Measurements from ENCODE around the gene STK32A. TPM values are rescaled to one million over a fixed set of nuclear protein-coding genes. Genes with fewer than 3 reads are reported as not detected.

STK32A gene
- total RNA-seq, 2 experiments from 2014 or later = not detected

- Histone ChIP-seq H3K36me3 (ENCODE audit: insufficient read depth, low read length) (no peaks in the 10 kb centered on the region), H3K27ac (ENCODE audit: low read depth in 1 of 2, low read length in 2 of 2) (no peak overlapping the region), H3K4me1 (ENCODE audit: insufficient read depth, low read length) (no peaks in the 10 kb centered on the region), H3K27me3 (ENCODE audit: control insufficient read depth in 1 of 2, insufficient read depth in 2 of 2, low read length in 2 of 2) (no peaks in the 10 kb centered on the region), H3K4me3 (ENCODE audit: low read length) (no peak overlapping the region), H3K9me3 (ENCODE audit: control insufficient read depth in 1 of 2, insufficient read depth in 1 of 2, low read length in 2 of 2) (no peaks in the 10 kb centered on the region)
- Mint-ChIP-seq H3K36me3 (ENCODE audit: low read depth) (no peaks in the 10 kb centered on the region), H3K9me3 (no peaks in the 10 kb centered on the region), H3K4me3 (no peak overlapping the region), H3K27me3 (peaks cover 27% of the 10 kb centered on the region), H3K27ac (no peak overlapping the region), H3K4me1 (ENCODE audit: low read depth) (no peaks in the 10 kb centered on the region)
- intact Hi-C loops (cut with DNase I, micrococcal nuclease) = no loop called here
- DNase-seq = no peak
- POLR2A ChIA-PET = no interaction called here
- no peak for TF ChIP-seq CTCF (IDR thresholded peaks at IDR 0.05)
- ATAC-seq (ENCODE audit: poor library complexity) = no peak
- CTCF ChIA-PET = no interaction called here
These were observed 183.8 kb downstream of the STK32A start for GRCh38 chr5:147418613-147419012.

GRCh38 chr5:147426640-147427327, 192.0 kb downstream of the STK32A start:
- H3K4me3 ChIP-seq (ENCODE audit: low read length) = no peak overlapping the region
- no peak overlapping the region for H3K27ac Mint-ChIP-seq
- no peaks in the 10 kb centered on the region for H3K27me3 ChIP-seq (ENCODE audit: control insufficient read depth in 1 of 2, insufficient read depth in 2 of 2, low read length in 2 of 2)
- ATAC-seq (ENCODE audit: poor library complexity) (no peak), DNase-seq (no peak)
- no peaks in the 10 kb centered on the region for H3K36me3 ChIP-seq (ENCODE audit: insufficient read depth, low read length)
- intact Hi-C loops (cut with DNase I, micrococcal nuclease) = no loop called here
- H3K9me3 ChIP-seq (ENCODE audit: control insufficient read depth in 1 of 2, insufficient read depth in 1 of 2, low read length in 2 of 2) = no peaks in the 10 kb centered on the region
- no peak overlapping the region for H3K27ac ChIP-seq (ENCODE audit: low read depth in 1 of 2, low read length in 2 of 2)
- peaks cover 8% of the 10 kb centered on the region for H3K27me3 Mint-ChIP-seq
- CTCF ChIA-PET = interaction anchor here (1.1 kb wide), 1 partner anchor 24 kb away, joined by 3 read pairs; no protein-coding TSS in a partner anchor
- no peak overlapping the region for H3K4me3 Mint-ChIP-seq
- H3K36me3 Mint-ChIP-seq (ENCODE audit: low read depth) = no peaks in the 10 kb centered on the region
- TF ChIP-seq CTCF (IDR thresholded peaks at IDR 0.05) = no peak
- POLR2A ChIA-PET = no interaction called here
- H3K9me3 Mint-ChIP-seq = no peaks in the 10 kb centered on the region
- H3K4me1 ChIP-seq (ENCODE audit: insufficient read depth, low read length) = no peaks in the 10 kb centered on the region
- no peaks in the 10 kb centered on the region for H3K4me1 Mint-ChIP-seq (ENCODE audit: low read depth)

GRCh38 chr5:147427521-147428401, 192.9 kb downstream of the STK32A start:
- no peak for TF ChIP-seq CTCF (IDR thresholded peaks at IDR 0.05)
- Mint-ChIP-seq H3K27me3 (peaks cover 8% of the 10 kb centered on the region), H3K9me3 (no peaks in the 10 kb centered on the region), H3K4me1 (ENCODE audit: low read depth) (no peaks in the 10 kb centered on the region), H3K4me3 (no peak overlapping the region), H3K36me3 (ENCODE audit: low read depth) (no peaks in the 10 kb centered on the region), H3K27ac (no peak overlapping the region)
- Histone ChIP-seq H3K27me3 (ENCODE audit: control insufficient read depth in 1 of 2, insufficient read depth in 2 of 2, low read length in 2 of 2) (no peaks in the 10 kb centered on the region), H3K4me1 (ENCODE audit: insufficient read depth, low read length) (no peaks in the 10 kb centered on the region), H3K9me3 (ENCODE audit: control insufficient read depth in 1 of 2, insufficient read depth in 1 of 2, low read length in 2 of 2) (no peaks in the 10 kb centered on the region), H3K4me3 (ENCODE audit: low read length) (no peak overlapping the region), H3K27ac (ENCODE audit: low read depth in 1 of 2, low read length in 2 of 2) (no peak overlapping the region), H3K36me3 (ENCODE audit: insufficient read depth, low read length) (no peaks in the 10 kb centered on the region)
- intact Hi-C loops (cut with DNase I, micrococcal nuclease) = no loop called here
- no peak for ATAC-seq (ENCODE audit: poor library complexity)
- POLR2A ChIA-PET = no interaction called here
- CTCF ChIA-PET = no interaction called here
- no peak for DNase-seq

Data from CD4-positive, alpha-beta T cell (primary cell).